Activated T-helper 1 cell treated with anti-CD3 and anti-CD28 coated beads, Interleukin-12 subunit alpha, Interleukin-12 subunit beta, Interleukin-2, Interleukin-4 antibody, amounts not matched to agents 30 ng/mL and 10 ng/mL and 1 ng/mL, durations not matched to agents 14 hours and 24 hours and 36 hours (primary cell): ENCODE measurements around the gene EPS8L3. TPM values are rescaled to one million over a fixed set of nuclear protein-coding genes. Genes with fewer than 3 reads are reported as not detected.
"Not testable (repeated sequence)": the region's sequence is repeated elsewhere in the genome, so short reads cannot be mapped to it uniquely, and the experiment has no call there.

Source experiments
- DNase-seq: peaks from one replicate; pipeline ENCODE4 v3.0.0; 2021; ENCODE audit warnings: low spot score
- H3K27ac Mint-ChIP-seq: one replicate; pipeline ENCODE4 v1.8.0; 2021; ENCODE audit warnings: mild to moderate bottlenecking, mixed read lengths
- H3K27me3 Mint-ChIP-seq: one replicate; pipeline ENCODE4 v1.8.0; 2022; ENCODE audit warnings: mild to moderate bottlenecking, moderate library complexity, mixed read lengths; ENCODE audit not compliant: insufficient read depth
- H3K36me3 Mint-ChIP-seq: one replicate; pipeline ENCODE4 v1.8.0; 2021; ENCODE audit warnings: low read depth, mixed read lengths
- H3K4me1 Mint-ChIP-seq: one replicate; pipeline ENCODE4 v1.8.0; 2021; ENCODE audit warnings: low read depth, mixed read lengths
- H3K4me3 Mint-ChIP-seq: one replicate; pipeline ENCODE4 v1.8.0; 2021; ENCODE audit warnings: mild to moderate bottlenecking, moderate library complexity, mixed read lengths
- H3K9me3 Mint-ChIP-seq: one replicate; pipeline ENCODE4 v1.8.0; 2021; ENCODE audit warnings: mixed read lengths
- intact Hi-C: fragments of 100-400 bp; cut with micrococcal nuclease; formaldehyde crosslinking; loops from one replicate; pipeline ENCODE4 v1.15.1; 2024
- total RNA-seq: library from RNA; stranded (reverse); gene quantifications from 2 replicates; pipeline ENCODE4 v1.2.3, GENCODE V29; 2022

The EPS8L3 gene
- total RNA-seq, 1 donor from 2014 or later = not detected

- DNase-seq, H3K36me3 Mint-ChIP-seq, H3K27me3 Mint-ChIP-seq, H3K4me1 Mint-ChIP-seq, intact Hi-C loops: not testable (repeated sequence)
- Mint-ChIP-seq H3K9me3 (peaks cover 15% of the 10 kb centered on the region), H3K27ac (peak within 1 kb of the TSS; percentile 53), H3K4me3 (peak within 1 kb of the TSS; percentile 77)
Measured at GRCh38 chr1:109711593-109712320, 52.0 kb downstream of the EPS8L3 start, which contains the start of gene GSTM5. GSTM5 (plus strand) TSS chr1:109712251; CDS start chr1:109712313, 62 bp downstream.

DNA sequence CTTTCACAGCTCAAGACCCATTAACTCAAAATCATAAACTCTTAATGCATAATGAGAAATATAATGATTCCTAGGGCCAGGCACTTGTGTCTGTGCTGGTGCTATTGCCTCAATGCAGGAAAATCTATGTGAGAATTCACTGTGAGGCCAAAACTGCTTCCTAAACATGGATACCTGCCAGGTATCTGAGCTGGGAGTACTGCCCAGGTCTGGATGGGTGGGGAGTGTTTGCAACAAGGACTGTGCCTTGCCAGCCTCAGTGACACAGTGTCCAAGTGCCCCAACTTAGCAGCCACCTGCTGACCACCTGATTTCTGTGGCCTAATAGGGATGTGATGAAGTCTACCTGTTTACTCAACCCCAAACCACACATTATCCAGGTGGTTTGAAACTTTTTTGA, 53.9 kb downstream of the EPS8L3 start:
- H3K4me1 Mint-ChIP-seq, H3K27me3 Mint-ChIP-seq, H3K36me3 Mint-ChIP-seq, H3K4me3 Mint-ChIP-seq, H3K27ac Mint-ChIP-seq, intact Hi-C loops, DNase-seq: not testable (repeated sequence)
- H3K9me3 Mint-ChIP-seq = peaks cover 15% of the 10 kb centered on the region

DNA sequence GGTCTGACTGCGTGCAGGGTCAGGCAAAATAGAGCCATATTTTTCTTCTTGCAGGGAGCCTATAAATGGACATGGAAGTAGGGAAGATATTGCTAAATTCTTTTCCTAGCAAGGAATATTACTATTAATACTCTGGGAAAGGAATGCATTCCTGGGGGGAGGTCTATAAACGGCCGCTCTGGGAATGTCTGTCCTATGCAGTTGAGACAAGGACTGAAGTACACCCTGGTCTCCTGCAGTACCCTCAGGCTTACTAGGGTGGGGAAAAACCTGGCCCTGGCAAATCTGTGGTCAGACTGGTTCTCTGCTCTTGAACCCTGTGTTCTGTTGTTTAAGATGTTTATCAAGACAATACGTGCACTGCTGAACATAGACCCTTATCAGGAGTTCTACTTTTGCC, 54.8 kb downstream of the EPS8L3 start:
- H3K27ac Mint-ChIP-seq, intact Hi-C loops, H3K4me1 Mint-ChIP-seq, H3K36me3 Mint-ChIP-seq, H3K4me3 Mint-ChIP-seq, H3K27me3 Mint-ChIP-seq, DNase-seq: not testable (repeated sequence)
- peaks cover 15% of the 10 kb centered on the region for H3K9me3 Mint-ChIP-seq

DNA sequence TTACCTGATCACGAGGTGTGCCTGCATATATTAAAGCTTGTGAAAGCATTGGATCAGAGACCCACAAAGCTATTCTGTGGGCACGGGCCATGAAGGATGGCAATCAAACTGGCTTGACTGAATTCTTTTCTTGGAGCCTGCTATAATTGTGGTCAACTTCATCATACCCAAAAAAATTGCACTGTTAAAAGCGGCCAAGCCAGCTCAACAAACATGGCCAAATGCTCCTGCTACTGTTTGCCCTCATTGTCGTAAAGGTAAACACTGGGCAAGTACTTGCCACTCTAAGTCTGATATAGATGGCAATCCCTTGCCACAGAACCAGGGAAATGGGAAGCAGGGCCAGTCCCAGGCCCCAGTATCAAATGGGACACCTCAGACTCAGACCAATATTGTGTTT, 58.3 kb downstream of the EPS8L3 start:
- Mint-ChIP-seq H3K36me3 (no peaks in the 10 kb centered on the region), H3K9me3 (peaks cover 19% of the 10 kb centered on the region), H3K27ac (no peak overlapping the region), H3K4me3 (no peak overlapping the region), H3K4me1 (no peaks in the 10 kb centered on the region), H3K27me3 (no peaks in the 10 kb centered on the region)
- DNase-seq = no peak
- intact Hi-C loops = no loop called here

- intact Hi-C loops = no loop called here
- H3K27me3 Mint-ChIP-seq = no peaks in the 10 kb centered on the region
- no peaks in the 10 kb centered on the region for H3K4me1 Mint-ChIP-seq
- no peak for DNase-seq
- H3K27ac Mint-ChIP-seq = no peak overlapping the region
- no peak overlapping the region for H3K4me3 Mint-ChIP-seq
- peaks cover 15% of the 10 kb centered on the region for H3K9me3 Mint-ChIP-seq
- no peaks in the 10 kb centered on the region for H3K36me3 Mint-ChIP-seq
Measured at GRCh38 chr1:109704173-109704572, 59.5 kb downstream of the EPS8L3 start.

DNA sequence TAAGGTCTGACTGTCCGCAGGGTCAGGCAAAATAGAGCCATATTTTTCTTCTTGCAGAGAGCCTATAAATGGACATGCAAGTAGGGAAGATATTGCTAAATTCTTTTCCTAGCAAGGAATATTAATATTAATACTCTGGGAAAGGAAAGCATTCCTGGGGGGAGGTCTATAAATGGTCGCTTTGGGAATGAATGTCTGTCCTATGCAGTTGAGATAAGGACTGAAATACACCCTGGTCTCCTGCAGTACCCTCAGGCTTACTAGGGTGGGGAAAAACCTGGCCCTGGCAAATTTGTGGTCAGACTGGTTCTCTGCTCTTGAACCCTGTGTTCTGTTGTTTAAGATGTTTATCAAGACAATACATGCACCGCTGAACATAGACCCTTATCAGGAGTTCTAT, 60.8 kb downstream of the EPS8L3 start:
- H3K27me3 Mint-ChIP-seq, intact Hi-C loops, H3K4me1 Mint-ChIP-seq, H3K27ac Mint-ChIP-seq, H3K4me3 Mint-ChIP-seq, H3K36me3 Mint-ChIP-seq, H3K9me3 Mint-ChIP-seq, DNase-seq: not testable (repeated sequence)

Other genes with a start within 250 kb of the EPS8L3 start
- not detected in 2 replicates for gene GPR61, start 224.1 kb downstream of the EPS8L3 start, total RNA-seq
- gene GNAI3, start 215.3 kb downstream of the EPS8L3 start, total RNA-seq = 8.4 and 8.9 TPM in 2 replicates
- 0.44 and 1.2 TPM in 2 replicates for gene GNAT2, start 144.3 kb downstream of the EPS8L3 start, total RNA-seq
- gene AMPD2, start 144.1 kb downstream of the EPS8L3 start, total RNA-seq = 92.4 and 100 TPM in 2 replicates
- gene GSTM4, start 107.8 kb downstream of the EPS8L3 start, total RNA-seq = 6.5 and 8.9 TPM in 2 replicates
- 19.0 and 19.2 TPM in 2 replicates for gene GSTM2, start 95.9 kb downstream of the EPS8L3 start, total RNA-seq
- 77.4 and 86.4 TPM in 2 replicates for gene GSTM1, start 76.1 kb downstream of the EPS8L3 start, total RNA-seq
- 0.08 TPM in 1 of 2 replicates, not detected in the other for gene GSTM5, start 51.7 kb downstream of the EPS8L3 start, total RNA-seq
- 10.1 and 11.0 TPM in 2 replicates for gene GSTM3, start 22.9 kb downstream of the EPS8L3 start, total RNA-seq
- gene CSF1, start 146.9 kb upstream of the EPS8L3 start, total RNA-seq = 269 and 275 TPM in 2 replicates
- 63.8 and 64.1 TPM in 2 replicates for gene AHCYL1, start 220.8 kb upstream of the EPS8L3 start, total RNA-seq